Progenitor cell of endocrine pancreas (in vitro differentiated cells): ENCODE data around the gene CUX1. TPM values are rescaled to one million over a fixed set of nuclear protein-coding genes. Genes with fewer than 3 reads are reported as not detected.

Source experiments
- DNase-seq: peaks from one replicate; pipeline ENCODE4 v3.0.0; 2021; ENCODE audit warnings: low spot score; ENCODE audit not compliant: unreplicated experiment
- H3K27ac Mint-ChIP-seq: 2 replicates; pipeline ENCODE4 v1.8.0; 2021; ENCODE audit warnings: mild to moderate bottlenecking, moderate library complexity, mixed read lengths
- H3K27me3 Mint-ChIP-seq: 2 replicates; pipeline ENCODE4 v1.8.0; 2021; ENCODE audit warnings: mixed read lengths
- H3K36me3 Mint-ChIP-seq: 2 replicates; pipeline ENCODE4 v1.8.0; 2022; ENCODE audit warnings: mixed read lengths; ENCODE audit not compliant: insufficient read depth
- H3K4me1 Mint-ChIP-seq: 2 replicates; pipeline ENCODE4 v1.8.0; 2021; ENCODE audit warnings: low read depth, mixed read lengths
- H3K4me3 Mint-ChIP-seq: 2 replicates; pipeline ENCODE4 v1.8.0; 2021; ENCODE audit warnings: low read depth, mild to moderate bottlenecking, moderate library complexity, mixed read lengths
- H3K9me3 Mint-ChIP-seq: 2 replicates; pipeline ENCODE4 v1.8.0; 2021; ENCODE audit warnings: low read depth, mixed read lengths
- CTCF ChIP-seq: fragments of 200-600 bp; sonication (generic); IDR thresholded peaks from one replicate; pipeline ENCODE4 v1.5.0; 2021; ENCODE audit warnings: antibody characterized with exemption, mild to moderate bottlenecking; ENCODE audit not compliant: unreplicated experiment
- total RNA-seq: library from RNA; stranded (reverse); gene quantifications from 2 replicates; pipeline ENCODE4 v1.2.1, GENCODE V29; 2021

The CUX1 gene
- total RNA-seq, 1 donor from 2014 or later = 103 TPM

- TF ChIP-seq CTCF = no peak
- Mint-ChIP-seq H3K27ac (no peak overlapping the region), H3K4me1 (peaks cover 3% of the 10 kb centered on the region), H3K36me3 (peaks cover 32% of the 10 kb centered on the region), H3K27me3 (no peaks in the 10 kb centered on the region), H3K4me3 (no peak overlapping the region), H3K9me3 (no peaks in the 10 kb centered on the region)
- DNase-seq = no peak
Observed at GRCh38 chr7:102115931-102116330, 298.5 kb downstream of the CUX1 start.

GRCh38 chr7:102117743-102118142 is 300.3 kb downstream of the CUX1 start:
- DNase-seq = no peak
- no peaks in the 10 kb centered on the region for H3K27me3 Mint-ChIP-seq
- TF ChIP-seq CTCF = no peak
- no peaks in the 10 kb centered on the region for H3K9me3 Mint-ChIP-seq
- H3K4me3 Mint-ChIP-seq = no peak overlapping the region
- peaks cover 15% of the 10 kb centered on the region for H3K4me1 Mint-ChIP-seq
- H3K27ac Mint-ChIP-seq = no peak overlapping the region
- peaks cover 32% of the 10 kb centered on the region for H3K36me3 Mint-ChIP-seq

GRCh38 chr7:102119213-102119651 is 301.8 kb downstream of the CUX1 start:
- no peak for DNase-seq
- no peaks in the 10 kb centered on the region for H3K27me3 Mint-ChIP-seq
- H3K27ac Mint-ChIP-seq = no peak overlapping the region
- no peak overlapping the region for H3K4me3 Mint-ChIP-seq
- no peak for TF ChIP-seq CTCF
- peaks cover 31% of the 10 kb centered on the region for H3K36me3 Mint-ChIP-seq
- peaks cover 15% of the 10 kb centered on the region for H3K4me1 Mint-ChIP-seq
- H3K9me3 Mint-ChIP-seq = no peaks in the 10 kb centered on the region

GRCh38 chr7:102119925-102120324 is 302.5 kb downstream of the CUX1 start:
- H3K27me3 Mint-ChIP-seq = no peaks in the 10 kb centered on the region
- H3K27ac Mint-ChIP-seq = no peak overlapping the region
- no peak for TF ChIP-seq CTCF
- no peaks in the 10 kb centered on the region for H3K9me3 Mint-ChIP-seq
- H3K4me1 Mint-ChIP-seq = peaks cover 15% of the 10 kb centered on the region
- no peak overlapping the region for H3K4me3 Mint-ChIP-seq
- no peak for DNase-seq
- H3K36me3 Mint-ChIP-seq = peaks cover 32% of the 10 kb centered on the region

GRCh38 chr7:102120666-102121195 is 303.3 kb downstream of the CUX1 start:
- H3K27me3 Mint-ChIP-seq = no peaks in the 10 kb centered on the region
- no peaks in the 10 kb centered on the region for H3K9me3 Mint-ChIP-seq
- H3K27ac Mint-ChIP-seq = no peak overlapping the region
- H3K36me3 Mint-ChIP-seq = peaks cover 26% of the 10 kb centered on the region
- TF ChIP-seq CTCF = no peak
- no peak for DNase-seq
- H3K4me3 Mint-ChIP-seq = no peak overlapping the region
- H3K4me1 Mint-ChIP-seq = peaks cover 15% of the 10 kb centered on the region
